ENCODE measurements around the gene JOSD2.
A peak's percentile ranks its signal among the peaks of the same experiment; 100 is the strongest.
"Not testable (repeated sequence)": the region's sequence is repeated elsewhere in the genome, so short reads cannot be mapped to it uniquely, and the experiment has no call there.

The JOSD2 gene

DNA sequence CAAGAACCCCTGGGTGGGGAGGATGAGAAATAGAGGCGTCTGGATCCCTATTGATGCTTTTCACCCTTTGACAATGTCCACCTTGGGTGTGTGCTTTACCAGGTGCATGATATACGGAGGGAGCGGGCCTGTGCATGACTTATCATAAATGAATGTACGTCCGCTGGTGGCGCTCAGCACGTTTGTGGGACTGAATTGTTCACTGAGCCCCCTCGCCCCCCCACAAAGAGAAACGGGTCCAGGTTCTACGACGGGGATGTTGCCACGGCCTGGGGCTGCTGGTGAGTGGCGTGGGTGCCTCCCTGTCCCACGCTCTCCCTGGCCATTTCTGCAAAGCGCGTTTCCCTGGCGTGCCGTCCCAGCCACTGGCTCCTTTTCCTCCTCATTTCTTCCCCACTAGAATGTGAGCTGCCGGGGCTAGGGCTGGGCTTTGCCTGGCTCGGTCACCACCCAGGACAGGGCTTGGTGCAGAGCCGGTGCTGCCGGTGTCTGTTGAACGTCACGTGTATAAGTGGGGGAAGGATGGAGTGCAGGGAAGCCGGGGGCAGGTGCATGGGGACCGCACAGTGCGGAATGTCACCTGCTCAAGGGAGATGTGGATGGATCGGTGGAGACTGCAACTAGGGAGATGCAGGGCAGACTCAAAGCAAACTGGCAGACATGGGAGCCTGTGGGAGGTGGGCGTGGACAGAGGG lies 35.7 kb upstream of the JOSD2 start:
- no peak for DNase-seq

DNA sequence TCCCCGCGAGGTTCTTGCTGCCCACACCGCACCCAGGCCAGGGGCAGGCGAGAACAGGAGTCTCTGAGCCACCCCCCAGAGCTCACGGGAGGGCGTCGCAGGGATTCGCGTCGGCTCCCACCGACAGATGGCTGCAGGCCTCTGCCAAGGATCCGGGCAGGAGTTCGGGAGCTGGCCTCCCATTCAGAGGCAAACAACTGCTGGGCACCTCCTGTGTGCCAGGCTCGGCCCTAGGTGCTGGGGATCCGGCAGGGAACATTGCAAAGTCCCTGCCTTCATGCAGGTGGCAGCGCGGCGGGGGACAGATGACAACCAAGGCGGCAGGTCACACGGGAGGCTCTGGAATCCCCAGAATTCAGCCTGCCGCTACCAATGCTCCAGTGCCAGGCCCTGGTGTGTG lies 32.0 kb upstream of the JOSD2 start:
- DNase-seq, result no peak

DNA sequence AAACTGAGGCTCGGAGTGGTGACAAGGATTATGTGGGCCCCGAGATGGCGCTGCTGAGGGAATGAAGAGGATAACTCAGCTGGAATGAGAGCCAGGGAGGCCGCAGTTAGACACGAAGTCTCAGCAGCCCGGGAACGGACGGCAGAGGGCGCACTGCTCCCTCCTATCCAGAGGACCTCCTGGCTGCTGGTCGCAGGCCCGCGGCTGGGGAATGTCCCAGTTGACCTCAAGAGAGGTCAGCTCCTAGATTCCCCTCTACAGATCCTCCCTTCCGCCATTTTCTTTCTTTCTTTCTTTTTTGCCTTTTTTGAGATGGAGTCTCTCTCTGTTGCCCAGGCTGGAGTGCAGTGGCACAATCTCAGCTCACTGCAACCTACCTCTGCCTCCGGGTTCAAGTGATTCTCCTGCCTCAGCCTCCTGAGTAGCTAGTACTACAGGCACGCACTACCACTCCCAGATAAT lies 26.8 kb upstream of the JOSD2 start:
- DNase-seq, result peak in 3 of 5 donors; percentile 37 to 50 (median 48)

DNA sequence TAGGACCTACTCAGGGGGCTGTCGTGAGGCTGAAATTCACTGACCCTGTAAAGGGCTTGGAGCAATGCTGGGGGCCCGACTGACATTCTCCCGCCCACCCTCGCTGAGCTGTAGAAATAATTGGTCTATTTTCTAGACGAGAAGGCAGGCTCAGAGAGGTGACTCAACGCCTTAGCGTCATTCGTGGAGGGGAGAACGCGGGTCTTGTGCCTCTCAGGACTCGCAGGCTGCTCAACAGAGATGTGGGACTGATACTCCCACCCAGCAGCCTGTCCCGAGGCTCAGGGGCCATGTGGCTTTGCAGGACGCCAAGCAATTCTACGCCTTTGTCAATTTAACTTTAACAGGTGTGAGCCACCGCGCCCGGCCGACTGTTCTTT lies 26.3 kb upstream of the JOSD2 start:
- DNase-seq, result no peak

DNA sequence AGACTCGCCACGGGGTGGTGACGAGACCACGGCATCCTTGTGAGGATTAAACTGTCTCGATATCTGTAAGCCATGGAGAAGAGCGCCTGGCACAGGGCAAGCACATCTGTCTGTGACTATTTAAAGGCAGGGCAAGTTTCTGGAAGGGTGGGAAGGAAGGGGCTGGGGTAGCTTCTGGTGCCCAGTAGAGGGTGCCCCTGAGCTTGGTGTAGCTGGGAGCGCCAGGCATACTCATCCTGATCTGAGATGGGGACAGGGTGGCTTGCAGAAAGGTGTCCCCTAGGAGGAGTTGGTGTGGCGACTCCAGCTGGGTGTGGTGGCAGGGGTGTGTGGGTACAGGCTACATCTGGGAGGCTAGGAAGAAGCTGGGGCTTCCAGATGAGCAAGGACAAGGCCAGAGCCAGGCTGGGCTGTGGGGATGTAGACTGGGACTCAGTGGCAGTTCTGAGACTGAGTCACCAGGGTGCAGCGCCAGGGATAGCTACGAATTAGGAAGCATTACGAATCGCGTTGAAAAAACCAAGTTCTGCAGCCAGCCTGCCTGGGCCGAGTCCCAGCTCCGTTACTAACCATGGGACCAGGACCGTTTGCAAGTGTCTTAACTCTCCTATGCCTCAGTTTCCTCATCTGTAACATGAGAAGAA lies 25.8 kb upstream of the JOSD2 start:
- DNase-seq, result no peak

DNA sequence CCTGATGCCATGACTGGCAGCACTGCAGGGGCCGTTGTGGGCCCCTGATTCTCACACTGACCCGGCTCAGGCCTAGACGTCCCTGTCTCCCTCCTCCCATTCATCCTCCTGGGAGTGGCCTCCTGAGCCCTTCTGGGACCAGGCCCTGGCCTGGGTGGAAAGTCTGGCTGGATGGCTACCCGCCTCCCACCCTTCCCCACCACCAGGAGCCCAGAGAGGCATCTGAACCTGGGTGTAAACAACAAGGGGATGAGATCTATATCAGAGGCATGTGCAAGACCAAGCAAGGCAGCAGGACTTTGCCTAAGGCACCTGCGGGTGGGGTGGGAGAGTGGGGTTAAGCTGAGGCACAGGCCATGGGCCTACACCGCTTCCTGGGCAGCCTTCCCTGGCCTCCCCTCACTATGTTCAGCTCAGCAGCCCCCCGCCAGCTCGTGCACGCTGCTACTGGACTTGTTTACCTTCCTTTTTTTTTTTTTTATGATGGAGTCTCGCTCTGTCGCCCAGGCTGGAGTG lies 24.7 kb upstream of the JOSD2 start:
- no peak for DNase-seq

DNA sequence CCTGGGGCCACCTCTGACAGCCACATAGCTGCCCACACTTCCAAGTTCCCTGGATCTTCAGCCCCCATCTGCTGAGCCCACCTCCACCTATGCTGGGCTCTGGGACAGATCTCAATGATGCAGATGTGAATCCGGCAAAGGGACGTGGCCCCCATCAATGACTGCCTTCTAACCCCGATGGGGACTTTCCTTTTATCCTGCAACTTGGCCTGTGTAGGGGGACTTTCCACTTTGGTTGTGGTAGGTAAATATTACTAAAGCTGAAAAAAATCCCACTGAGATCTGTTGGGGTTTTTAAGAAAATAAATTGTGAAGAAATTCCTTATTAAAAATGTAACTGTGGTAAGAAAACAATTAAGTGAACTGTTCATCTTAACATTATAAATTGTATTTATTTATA lies 23.5 kb upstream of the JOSD2 start:
- DNase-seq, result no peak

DNA sequence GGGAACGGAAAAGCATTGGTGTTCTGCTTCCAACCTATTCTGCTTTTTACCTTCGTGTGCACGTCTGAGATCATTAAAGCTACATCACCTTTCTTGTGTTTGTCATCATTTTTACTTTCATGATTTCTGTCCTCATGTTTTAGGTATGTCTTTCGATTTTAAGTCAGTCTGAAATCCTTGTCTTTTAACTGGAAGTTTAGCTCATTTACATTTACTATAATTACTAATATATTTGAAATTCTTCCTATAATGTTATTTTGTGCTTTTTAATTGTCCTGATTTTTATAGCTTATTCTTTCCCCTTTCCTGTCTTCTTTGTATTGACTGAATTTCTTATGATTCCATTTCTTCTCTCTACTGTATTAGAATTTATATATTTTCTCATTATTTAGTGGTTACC lies 22.0 kb upstream of the JOSD2 start:
- no peak for DNase-seq

DNA sequence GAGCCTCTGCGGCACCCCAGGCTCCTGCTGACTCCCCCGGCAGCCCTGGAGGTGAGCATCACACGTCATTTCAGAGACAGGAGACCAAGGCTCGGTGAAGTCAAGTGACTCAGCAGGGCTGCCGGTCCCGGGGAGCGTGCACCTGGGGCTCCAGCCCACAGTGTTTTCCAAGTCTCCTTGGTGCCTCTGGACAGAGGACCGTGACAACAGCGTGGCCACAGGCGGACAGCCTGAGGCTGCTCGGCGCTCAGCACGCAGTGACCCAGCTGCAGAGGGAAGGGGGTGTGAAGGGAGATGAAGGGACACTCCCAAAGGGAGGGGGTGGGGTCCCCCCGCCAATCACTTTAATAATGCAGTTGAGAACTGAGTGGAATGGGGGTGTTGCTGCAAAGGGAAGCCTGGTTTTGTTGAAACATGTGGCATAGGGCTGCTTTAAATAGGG lies 20.2 kb upstream of the JOSD2 start:
- DNase-seq, result no peak

DNA sequence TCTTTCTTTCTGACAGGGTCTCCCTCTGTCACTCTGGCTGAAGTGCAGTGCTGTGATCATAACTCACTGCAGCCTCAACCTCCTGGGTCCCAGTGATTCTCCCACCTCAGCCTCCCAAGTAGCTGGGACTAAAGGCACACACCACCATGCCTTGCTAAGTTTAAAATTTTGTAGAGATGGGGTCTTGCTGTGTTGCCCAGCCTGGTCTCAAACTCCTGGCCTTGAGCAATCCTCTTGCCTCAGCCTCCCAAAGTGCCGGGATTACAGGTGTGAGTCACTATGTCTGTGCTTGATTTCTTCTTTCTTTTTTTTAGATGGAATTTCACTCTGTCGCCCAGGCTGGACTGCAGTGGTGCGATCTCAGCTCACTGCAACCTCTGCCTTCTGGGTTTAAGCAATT lies 17.1 kb upstream of the JOSD2 start:
- DNase-seq, result not testable (repeated sequence)

DNA sequence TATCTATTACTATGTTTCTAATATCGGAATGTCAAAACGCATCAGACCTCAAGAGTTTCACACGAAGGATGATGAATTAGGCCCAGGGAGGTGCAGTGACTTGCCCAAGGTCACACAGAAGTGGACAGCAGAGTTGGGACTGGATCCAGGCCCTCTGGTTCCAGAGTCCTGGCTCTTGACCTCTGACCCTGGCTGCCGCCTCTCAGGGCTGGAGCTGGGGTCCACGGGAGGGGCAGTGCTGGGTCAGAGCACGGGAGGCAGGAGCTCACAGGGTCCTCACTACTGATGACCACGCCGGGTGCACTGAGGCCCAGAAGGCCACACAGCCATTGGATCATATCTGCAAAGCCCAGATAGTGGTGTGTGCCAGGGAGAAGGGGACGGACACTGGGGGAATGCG lies 11.9 kb upstream of the JOSD2 start:
- no peak for DNase-seq

DNA sequence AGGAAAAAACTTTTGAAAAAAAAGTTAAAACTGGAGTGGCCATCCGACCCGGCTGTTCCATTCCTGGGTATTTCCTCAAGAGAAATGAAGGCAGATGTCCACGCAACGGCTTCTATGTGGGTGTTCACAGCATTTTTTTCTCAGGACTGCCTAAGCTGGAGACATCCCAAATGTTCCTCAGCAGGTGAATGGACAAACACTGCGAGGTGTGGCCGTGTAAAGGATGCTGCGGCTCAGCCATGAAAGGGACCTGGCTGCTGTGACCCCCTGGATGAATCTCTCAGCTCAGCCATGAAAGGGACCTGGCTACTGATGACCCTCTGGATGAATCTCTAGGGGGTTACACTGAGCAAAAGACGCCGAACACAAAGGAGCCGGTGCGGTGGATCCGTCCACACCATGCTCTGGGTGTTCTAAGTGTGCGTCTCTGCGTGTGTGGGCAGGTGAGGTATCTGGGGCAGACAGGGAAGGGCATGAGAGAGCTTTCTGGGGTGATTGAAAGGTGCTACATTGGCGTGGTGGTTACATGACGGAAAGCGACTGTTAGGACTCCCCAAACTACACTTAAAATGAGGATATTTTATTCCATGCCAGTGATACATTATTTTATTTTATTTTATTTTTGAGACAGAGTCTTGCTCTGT lies 10.0 kb upstream of the JOSD2 start:
- no peak for DNase-seq

DNA sequence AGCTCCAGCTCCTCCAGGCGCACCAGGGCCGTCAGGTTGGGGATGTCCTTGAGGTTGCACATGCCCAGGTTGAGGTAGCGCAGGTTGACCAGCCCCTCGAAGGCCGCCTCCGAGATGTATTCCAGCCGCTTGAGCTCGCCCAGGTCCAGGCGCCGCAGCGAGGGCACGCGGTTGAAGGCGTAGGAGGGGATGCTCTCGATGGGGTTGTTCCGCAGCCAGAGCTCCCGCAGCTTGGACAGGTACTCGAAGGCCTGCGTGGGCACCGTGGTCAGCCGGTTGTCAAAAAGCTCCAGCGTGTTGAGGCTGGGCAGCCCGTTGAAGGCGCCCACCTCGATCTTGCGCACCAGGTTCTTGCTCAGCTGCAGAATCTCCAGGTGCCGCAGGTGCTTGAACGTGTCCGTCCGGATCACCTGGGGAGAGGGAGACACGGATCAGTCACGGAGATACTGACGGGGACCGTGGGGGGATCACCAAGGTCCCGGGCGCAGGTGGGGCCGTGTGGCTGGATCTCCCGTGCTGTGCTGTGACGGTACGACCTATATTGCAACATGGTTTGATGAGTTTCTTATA lies 8.1 kb upstream of the JOSD2 start:
- DNase-seq, result no peak

DNA sequence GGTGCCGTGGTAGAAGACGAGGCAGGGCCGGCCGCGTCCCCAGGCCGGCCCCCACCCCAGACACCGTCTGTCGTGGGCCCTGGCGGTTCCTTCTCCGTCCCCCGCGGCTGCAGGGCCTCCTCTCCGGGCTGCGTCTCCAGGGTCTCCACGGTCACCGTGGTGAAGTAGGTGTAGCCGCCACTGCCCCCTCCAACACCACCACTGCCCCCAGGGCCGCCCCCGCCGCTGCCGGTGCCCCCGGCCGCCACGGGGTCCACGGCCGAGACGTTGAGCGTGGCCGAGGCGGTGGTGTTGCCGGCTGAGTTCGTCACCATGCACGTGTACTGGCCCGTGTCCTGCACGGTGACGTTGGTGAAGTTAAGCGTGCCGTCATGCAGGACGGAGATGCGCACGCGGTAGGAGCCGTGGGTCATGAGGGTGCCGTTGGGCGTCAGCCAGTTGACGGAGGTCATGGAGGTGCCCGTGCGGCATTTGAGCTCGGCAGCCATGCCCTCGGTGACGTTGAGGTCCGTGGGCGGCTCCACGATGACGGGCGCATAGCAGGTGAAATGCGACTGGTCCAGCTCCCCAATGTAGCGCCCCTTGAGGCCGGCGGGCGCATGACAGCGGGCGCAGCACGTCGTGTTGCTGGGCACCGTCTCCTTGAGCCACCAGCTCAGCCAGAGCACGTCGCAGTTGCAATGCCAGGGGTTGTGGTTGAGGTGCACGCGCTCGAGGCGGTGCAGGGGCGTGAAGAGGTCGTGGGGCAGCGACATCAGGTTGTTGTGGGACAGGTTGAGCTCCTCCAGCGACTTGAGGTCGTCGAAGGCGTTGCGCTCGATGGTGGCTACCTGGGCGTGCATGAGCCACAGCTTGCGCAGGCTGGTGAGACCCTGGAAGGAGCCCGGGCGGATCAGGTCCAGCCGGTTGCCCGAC lies 7.4 kb upstream of the JOSD2 start:
- no peak for DNase-seq

DNA sequence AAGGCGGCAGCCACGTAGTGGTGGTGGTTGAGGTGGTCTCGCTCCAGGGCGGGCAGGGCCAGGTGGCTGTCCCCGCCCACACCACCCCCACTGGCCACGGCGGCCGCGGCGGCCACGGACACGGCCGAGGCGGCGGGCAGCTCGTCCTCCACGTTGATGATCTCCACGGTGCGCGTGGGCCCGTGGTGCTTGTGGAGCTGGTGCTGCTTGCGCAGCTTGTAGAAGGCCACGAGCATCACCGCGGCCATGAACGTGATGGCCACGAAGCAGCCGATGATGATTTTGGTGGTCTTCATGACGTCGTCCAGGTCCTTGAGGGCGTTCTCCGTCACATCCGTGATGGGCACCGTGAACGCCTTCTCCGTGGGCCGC lies 6.7 kb upstream of the JOSD2 start:
- DNase-seq, result no peak

DNA sequence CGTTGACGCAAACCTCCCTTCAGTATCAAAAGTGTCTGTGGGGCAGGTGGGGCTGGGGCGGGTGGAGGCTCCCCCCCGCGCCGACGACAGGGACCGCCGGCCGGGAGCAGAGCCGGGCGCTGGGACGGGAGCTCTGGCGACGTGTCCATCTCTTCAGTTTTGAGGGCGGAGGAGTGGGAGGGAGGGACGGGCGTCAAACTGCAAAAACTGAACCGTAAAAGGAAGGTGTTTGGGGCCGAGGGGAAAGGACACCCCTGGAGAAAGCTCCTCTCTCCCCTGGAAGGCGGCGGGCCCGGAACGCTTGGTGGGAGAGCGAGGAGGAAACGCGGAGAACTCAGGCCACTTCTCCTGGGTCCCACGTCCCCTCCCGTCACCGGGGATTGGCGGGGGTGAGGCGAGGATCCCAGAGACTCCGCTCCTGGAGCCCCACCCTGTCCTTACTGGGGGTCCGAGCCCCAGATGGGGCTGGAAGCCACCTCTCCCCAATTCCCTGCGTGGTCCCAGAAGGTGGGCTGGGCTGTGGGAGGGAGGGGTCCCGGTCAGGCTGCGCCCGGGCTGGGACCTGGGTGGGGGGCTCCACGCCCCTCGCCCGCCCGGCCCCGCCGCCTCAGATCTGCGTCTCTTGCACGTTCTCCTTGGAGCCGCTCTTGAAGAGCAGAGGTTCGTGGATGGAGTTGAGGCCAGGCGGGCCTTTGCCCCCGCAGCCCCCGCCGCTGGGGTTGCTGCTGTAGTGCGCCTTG lies 6.1 kb upstream of the JOSD2 start:
- DNase-seq, result no peak

DNA sequence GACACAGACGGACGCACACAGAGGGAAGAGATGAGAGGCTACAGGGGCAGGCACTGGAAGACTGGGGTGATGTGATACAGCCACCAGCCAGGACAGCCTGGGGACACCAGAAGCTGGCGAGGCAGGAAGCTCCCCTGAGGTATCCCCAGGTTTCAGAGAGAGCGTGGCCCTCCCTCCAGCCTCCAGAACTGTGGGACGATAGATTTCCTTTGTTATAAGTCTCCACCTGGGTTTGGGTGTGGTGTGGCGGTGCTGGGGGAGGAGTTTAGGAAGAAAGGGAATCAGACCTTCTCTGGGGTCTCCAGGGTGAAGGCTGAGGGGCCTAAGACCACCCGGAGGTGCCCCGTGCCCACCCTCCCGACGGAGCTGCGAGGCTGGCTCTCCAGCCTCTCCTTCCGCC lies 5.5 kb upstream of the JOSD2 start:
- DNase-seq, result no peak

DNA sequence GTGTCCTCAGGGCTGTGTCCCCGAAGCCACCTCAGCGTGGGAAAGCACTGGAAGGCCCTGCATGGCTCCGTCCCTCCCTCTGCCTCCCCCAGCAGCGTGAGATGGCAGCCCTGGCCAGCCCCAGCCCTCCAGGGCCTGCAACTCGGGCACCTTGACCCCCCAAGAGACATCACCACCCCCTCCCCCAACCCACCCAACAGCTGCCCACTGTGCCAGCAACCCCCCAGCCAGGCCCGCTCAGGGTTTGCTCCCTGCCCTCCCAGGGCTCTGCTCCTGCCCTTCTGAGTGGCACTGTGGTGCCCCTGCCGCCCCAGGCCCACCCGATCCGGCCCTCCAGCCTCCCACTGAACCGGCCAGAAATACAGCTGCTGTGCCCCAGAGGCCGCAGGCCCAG lies 4.2 kb upstream of the JOSD2 start:
- DNase-seq, result no peak

DNA sequence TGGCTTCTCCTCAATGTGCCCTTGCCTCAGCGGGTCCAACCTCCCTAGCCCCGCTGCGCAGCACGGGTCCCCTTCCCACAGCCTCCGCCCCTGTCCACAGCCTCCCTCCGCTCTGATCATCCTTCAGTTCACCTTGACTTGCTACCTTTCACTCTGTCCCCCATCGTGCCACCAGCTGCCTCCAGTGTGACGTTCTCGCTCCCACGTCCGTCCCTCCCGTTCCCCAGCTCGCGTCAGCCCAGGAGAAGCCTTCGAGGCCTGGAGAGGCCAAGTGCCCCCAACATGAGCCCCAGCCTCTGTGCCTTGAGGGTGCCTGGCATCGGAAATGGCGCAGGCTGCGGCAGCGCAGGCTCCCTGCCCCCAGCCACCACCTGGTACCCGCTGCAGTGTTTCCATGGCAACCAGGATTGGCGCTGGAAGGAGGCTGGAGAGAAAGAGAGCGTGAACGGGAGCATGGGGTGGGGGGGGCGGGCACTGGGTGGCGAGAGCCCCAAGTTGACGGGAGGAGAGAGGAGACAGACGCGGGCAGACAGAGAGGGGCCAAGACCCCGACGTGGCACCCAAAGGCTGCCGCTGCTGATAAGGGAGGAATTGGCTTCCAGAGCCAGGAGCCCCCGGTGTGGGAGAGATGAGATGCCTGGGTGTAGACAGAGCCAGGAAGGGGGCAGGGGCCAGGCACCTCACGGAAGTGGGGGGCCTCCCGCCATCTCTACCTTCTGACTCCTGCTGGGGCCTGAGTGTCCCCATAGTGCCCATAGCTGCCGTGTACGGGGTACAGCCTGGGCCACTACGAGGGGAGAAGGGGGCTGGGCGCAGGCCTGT lies 3.6 kb upstream of the JOSD2 start:
- no peak for DNase-seq

DNA sequence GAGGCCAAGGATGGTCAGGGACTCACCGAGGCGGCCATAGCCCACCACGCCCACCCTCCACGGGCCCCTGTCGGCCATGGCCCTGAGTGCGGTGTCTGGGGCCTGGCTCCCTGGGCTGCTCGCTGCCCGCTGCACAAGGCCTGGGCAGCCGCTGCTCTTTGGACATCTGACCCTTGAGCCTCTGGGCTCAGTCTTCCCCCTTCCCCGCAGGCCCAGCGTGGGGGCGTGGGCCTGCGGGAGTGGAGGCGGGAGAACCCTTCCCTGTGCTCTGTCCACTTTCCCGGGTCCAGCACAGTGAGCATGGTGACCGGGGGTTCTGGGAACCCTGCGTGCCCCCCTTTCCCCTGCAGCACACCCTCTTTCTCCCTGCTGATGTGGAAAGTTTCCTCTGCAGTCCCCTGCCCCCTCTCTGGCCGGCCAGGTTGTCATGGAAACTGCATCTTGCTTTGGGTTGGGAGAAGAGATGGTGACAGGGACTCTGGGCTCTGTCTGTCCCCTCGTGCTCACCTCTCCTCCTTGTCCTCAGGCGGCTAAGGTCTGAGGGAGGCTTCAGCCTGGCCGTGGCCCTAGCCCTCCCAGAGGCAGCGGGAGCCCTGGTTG lies 2.9 kb upstream of the JOSD2 start, which contains the start of gene ASPDH:
ASPDH (minus strand) TSS at position 168 of the 600 bp plus-strand sequence; CDS start at position 78, 90 bp downstream.
- no peak for DNase-seq
